Measurements from ENCODE around the gene ETFRF1.

ETFRF1 gene, protein sequence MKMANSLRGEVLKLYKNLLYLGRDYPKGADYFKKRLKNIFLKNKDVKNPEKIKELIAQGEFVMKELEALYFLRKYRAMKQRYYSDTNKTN

GRCh38 chr12:25195056-25195971 is at the start of gene ETFRF1, which contains the start of gene DNAI7:
Gene ETFRF1 (plus strand): TSS chr12:25195237. CDS start chr12:25203957, 8,720 bp downstream.
Gene DNAI7 (minus strand): TSS chr12:25195160. CDS start chr12:25195078, 82 bp downstream.
- DNase-seq = peak; percentile 95 to 96

- DNase-seq = no peak
Measured at GRCh38 chr12:25146686-25147085, 48.4 kb upstream of the ETFRF1 start.

DNA sequence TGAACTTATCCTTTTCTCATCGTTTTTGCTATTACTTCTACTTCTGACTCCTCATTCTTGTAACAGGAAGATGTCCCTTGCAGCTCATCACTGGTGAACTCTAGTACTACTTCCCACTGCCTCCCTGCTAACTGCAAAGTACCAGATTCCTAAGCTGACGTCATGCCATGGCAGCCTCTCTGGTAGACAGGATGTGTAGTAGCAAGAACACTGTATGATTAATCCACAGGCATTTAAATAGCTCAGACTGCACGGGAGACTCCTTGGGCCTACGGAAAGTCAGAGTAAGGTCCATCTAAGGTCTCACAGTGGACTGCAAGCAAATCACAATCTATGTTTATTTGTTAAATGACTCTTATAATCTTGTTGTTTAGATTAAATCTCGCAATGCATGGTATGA is 43.6 kb upstream of the ETFRF1 start:
- no peak for DNase-seq

GRCh38 chr12:25152055-25152454 is 43.0 kb upstream of the ETFRF1 start:
- DNase-seq = no peak

GRCh38 chr12:25155022-25155576 is 39.9 kb upstream of the ETFRF1 start:
- peak; percentile 20 to 25 for DNase-seq

GRCh38 chr12:25156061-25156460 is 39.0 kb upstream of the ETFRF1 start:
- no peak for DNase-seq

GRCh38 chr12:25162866-25163265 is 32.2 kb upstream of the ETFRF1 start:
- no peak for DNase-seq

DNA sequence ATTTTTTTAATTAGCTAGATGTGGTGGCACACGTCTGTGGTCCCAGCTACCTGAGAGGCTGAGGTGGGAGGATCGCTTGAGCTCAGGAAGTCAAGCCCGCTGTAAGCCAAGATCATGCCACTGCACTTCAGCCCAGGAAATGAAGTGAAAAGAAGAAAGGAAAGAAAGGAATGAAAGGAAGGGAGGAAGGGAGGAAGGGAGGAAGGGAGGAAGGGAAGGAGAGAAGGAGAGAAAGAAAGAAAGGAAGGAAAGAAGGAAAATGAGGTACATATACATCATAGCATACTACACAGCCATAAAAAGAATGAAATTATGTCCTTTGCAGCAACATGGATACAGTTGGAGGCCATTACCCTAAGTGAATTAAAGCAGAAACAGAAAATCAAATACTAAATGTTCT is 12.3 kb upstream of the ETFRF1 start:
- DNase-seq = no peak

DNA sequence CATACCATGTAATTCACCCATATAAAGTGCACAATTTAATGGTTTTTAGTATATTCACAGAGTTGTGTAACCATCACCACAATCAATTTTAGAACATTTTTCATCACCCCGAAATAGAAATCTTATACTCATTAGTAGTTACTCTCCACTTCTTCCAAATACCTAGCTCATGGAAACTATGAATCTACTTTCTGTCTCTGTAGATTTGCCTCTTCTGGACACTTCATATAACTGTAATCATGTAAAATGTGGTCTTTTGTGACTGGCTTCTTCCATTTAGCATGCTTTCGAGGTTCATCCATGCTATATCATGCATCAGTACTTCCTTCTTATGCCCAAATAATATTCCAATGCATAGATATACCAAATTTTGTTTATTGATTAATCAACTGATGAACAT is 10.9 kb upstream of the ETFRF1 start:
- DNase-seq = no peak

DNA sequence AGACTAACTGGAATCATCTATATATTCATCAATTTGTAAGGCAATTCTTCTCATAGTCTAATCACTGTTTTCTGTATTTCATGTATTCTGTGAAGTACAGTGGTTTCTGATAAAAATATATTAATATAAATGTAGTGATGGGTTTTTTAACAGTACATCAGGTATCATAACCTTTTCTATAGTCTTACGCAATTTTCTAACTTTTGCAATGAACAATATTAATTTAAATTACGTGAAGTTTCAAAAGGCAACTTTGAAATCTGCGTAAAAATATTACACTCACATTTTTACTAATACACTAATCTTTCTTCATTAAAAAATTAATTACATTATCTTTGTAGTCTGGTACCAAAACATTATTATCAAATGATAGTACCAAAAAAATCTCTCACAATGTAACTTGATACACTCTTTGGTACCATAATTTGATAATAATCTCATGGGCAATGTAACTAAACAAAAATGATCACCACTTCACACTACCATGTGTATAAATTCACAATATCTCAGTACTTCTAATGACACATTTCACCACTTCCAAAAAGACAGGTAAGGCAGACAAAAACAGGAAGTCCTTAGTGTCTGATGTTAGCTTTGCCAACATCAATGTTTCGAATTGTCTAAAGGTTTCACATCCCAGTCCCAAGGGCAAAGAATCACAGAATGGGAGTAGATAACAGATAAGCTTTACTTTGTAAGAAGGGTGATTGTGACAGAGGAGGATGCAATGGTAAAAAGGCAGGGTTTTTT is 8.8 kb upstream of the ETFRF1 start:
- no peak for DNase-seq

- no peak for DNase-seq
Measured at GRCh38 chr12:25186788-25187402, 8.1 kb upstream of the ETFRF1 start.

DNA sequence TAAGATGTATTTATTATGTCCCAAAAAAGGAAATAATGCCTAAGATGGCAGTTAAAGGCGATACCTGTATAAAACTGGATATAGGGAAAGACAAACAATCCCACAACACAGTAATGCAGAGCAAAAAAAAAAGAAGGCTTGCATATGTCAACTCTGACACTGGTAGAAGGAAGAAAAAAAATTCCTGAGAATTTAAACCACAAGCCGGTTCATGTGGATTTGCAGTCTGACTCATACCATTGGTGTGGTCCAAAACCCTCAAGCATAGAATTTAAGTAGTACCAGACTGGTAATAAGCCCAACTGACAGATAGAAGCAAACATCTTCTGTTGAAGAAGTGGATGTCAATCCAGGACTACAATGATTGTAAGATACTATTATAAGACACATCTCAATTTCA is 7.3 kb upstream of the ETFRF1 start:
- no peak for DNase-seq

DNA sequence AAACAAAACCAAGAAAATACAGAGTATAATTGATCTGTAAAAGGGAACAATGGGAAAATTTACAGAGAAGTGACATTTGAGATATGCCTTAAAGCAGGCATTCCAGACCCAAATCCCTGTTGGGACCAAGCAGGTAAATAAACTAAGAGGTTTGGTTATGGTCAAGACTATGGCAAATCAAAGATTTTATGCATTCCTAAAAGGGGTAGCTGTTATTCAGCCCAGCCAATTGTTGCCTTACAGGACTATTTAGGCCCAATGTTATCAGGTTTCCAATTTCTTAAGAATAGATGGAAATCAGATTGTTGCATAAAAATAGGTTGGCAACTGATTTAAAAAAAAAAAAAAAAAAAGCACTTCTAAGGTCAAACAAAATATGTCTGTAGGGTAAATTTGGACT is 5.4 kb upstream of the ETFRF1 start:
- no peak for DNase-seq

- DNase-seq = no peak
Measured at GRCh38 chr12:25190793-25191192, 4.2 kb upstream of the ETFRF1 start.

DNA sequence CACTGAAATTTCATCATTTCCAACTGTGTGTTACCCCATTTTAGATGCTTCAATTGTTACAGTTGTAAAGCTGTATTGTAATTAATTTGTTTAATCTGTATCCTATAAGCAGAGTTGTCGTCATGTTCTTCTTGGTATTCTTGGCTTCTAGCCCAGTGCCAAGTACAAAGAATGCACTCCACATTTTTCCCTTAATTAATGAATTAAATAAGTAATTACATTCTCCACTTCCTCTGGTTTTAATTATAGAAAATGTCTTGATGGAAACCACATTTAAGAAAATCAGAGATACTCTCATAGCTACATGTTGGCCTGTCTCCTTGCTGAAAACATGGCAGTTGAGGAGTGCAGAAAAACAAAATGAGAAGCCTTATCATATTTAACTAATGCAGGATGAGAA is 823 bp upstream of the ETFRF1 start:
- DNase-seq = no peak

DNA sequence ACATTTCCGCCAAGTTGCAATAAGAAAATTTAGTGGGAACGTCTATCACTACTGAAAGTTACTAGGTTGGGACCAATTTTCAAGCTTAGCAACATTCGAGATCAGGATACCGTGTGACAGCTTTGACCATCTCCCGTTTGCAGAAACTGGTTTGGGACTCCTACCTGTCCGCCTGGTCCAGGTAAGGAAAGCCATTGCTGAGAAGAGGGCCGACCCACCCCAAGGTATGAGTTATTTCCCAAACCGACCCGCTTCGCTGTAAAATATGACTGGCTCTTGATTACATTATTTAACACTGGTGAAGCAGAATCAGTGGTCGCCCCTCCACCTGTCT is 348 bp upstream of the ETFRF1 start:
- DNase-seq = no peak

DNA sequence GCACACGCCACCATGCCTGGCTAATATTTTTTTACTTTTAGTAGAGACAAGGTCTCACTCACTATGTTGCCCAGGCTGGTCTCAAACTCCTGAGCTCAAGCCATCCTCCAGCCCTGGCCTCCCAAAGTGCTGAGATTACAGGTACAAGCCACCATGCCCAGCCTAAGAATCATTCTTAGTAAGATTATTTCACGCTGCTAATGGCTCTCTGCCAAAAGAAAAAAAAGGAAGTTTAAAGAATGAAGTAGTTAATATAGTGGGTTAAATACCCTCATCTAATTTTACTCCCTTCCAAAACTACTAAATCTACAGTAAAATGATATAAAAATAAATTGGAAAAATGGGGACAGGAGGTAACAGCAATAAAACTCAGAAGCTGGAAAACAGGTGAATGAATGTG is 2.6 kb downstream of the ETFRF1 start:
- DNase-seq = no peak

GRCh38 chr12:25200703-25201102 is 5.7 kb downstream of the ETFRF1 start:
- DNase-seq = no peak

- no peak for DNase-seq
Measured at GRCh38 chr12:25202137-25202536, 7.1 kb downstream of the ETFRF1 start.

GRCh38 chr12:25207411-25207810 is 12.4 kb downstream of the ETFRF1 start:
- DNase-seq = no peak

- DNase-seq = no peak
Measured at GRCh38 chr12:25207846-25208245, 12.8 kb downstream of the ETFRF1 start.

DNA sequence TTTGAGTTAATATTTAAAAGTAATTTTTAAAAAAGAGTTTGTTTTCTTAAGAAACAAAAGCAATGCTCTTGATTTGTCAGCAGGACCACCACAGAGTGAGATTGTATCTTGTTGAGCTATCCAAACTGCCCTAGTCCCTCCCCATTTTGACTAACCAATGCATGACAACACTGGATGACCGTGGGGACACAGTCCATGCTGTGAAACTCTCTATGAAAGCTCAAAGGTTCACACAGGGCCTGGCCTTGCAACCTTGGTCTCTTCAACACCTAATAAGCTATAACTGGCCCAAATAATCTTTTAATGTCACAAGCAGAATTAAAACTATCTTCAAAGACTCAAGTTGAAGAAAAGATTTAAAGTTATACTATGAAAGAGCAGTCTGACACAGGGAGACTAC is 13.5 kb downstream of the ETFRF1 start:
- no peak for DNase-seq

DNA sequence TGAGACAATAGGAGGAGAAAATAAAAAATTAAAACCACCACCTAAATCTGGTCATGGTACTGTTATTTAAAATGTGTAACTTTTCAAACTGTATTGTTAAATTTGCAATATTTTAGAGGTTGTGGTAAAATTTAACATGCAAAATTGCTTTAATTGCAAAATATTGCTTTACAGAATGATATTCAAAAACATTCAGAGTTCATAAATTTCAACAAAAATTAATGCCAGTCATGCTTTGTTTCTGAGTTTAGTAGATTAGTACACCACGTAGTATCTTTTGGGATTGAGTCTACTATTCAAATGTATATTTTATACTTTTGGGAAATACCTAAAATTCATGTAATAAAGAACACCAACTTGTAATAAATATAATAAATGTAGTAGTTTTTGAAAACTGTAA is 18.3 kb downstream of the ETFRF1 start:
- no peak for DNase-seq
